ENCODE measurements around the gene MEF2B.

GRCh38 chr19:19217099-19217498 lies 47.0 kb upstream of the MEF2B start:
- TF ChIP-seq CTCF (IDR thresholded peaks at IDR 0.05) (no peak), POLR2A (IDR thresholded peaks at IDR 0.05) (no peak)

Measured in lower leg skin (tissue), 3 donors.